Measurements from ENCODE around the gene FGL2. TPM values are rescaled to one million over a fixed set of nuclear protein-coding genes. Genes with fewer than 3 reads are reported as not detected.
"Not testable (repeated sequence)": the region's sequence is repeated elsewhere in the genome, so short reads cannot be mapped to it uniquely, and the experiment has no call there.

The FGL2 gene
- total RNA-seq, 1 experiment from 2014 or later: 0.14 TPM

DNA sequence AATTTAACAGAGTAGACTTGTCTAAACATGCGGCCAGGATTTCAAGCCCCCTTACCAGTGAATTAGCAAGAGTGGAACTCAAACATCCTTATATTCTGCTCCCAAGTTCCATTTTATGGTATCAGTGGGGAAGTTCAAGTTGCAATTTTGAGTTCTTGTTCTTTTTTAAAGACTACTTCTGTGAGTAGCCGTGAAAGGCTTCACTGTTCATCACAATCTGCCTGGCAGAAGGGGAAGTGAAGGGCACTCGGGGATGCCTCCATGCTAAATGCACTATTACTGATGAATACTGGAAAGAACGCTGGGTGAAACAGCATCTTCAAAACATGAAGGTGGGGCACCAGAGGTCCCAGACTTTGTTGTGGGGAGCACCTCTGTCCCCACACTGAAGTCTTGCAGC lies 22.4 kb upstream of the FGL2 start:
- CTCF ChIA-PET: no interaction called here
- peaks cover 4% of the 10 kb centered on the region for H3K9me3 Mint-ChIP-seq (ENCODE audit: low read depth, unreplicated experiment)
- no peaks in the 10 kb centered on the region for H3K27me3 Mint-ChIP-seq (ENCODE audit: unreplicated experiment)
- no peak for DNase-seq
- intact Hi-C loops (cut with micrococcal nuclease; ENCODE audit: unreplicated experiment): no loop called here
- H3K27ac Mint-ChIP-seq (ENCODE audit: unreplicated experiment): no peak overlapping the region
- H3K4me3 Mint-ChIP-seq (ENCODE audit: low read depth, unreplicated experiment): no peak overlapping the region
- no TSS peak for BruUV-seq (replicated peaks)
- TF ChIP-seq CTCF (IDR thresholded peaks at IDR 0.05; ENCODE audit: unreplicated experiment): no peak
- peaks cover 37% of the 10 kb centered on the region for H3K4me1 Mint-ChIP-seq (ENCODE audit: low read depth, unreplicated experiment)
- H3K36me3 Mint-ChIP-seq (ENCODE audit: insufficient read depth, unreplicated experiment): no peaks in the 10 kb centered on the region

GRCh38 chr7:77219701-77220331 lies 20.2 kb upstream of the FGL2 start:
- CTCF ChIA-PET; H3K27me3 Mint-ChIP-seq (ENCODE audit: unreplicated experiment); H3K36me3 Mint-ChIP-seq (ENCODE audit: insufficient read depth, unreplicated experiment); H3K9me3 Mint-ChIP-seq (ENCODE audit: low read depth, unreplicated experiment); H3K4me3 Mint-ChIP-seq (ENCODE audit: low read depth, unreplicated experiment); H3K27ac Mint-ChIP-seq (ENCODE audit: unreplicated experiment); BruUV-seq (replicated peaks); intact Hi-C loops (cut with micrococcal nuclease; ENCODE audit: unreplicated experiment): not testable (repeated sequence)
- peaks cover 32% of the 10 kb centered on the region for H3K4me1 Mint-ChIP-seq (ENCODE audit: low read depth, unreplicated experiment)
- peak; percentile 3 for DNase-seq

DNA sequence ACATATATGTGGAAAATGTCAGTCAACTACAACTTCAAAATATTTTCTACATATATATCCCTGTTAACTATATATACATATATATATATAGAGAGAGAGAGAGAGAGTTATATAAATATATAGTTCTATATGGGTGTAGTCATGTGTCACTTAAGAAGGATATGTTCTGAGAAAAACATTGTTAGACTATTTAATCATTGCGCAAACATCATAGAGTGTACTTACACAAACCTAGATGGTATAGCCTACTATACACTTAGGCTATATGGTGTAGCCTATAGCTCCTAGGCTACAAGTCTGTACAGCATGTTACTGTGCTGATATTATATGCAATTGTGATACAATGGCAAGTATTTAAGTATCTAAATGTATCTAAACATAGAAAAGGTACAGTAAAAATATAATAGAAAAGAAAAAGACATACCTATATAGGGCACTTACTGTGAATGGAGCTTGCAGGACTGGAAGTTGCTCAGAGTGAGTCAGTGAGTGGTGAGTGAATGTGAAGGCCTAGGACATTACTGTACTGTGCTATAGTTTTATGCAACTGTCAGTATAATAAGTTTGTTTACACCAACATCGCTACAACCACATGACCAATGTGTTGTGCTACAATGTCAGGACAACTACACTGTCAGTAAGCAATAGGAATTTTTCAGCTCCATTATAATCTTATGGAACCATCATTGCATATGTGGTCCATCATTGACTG lies 18.0 kb upstream of the FGL2 start:
- CTCF ChIA-PET: no interaction called here
- H3K27me3 Mint-ChIP-seq (ENCODE audit: unreplicated experiment): no peaks in the 10 kb centered on the region
- no peak for TF ChIP-seq CTCF (IDR thresholded peaks at IDR 0.05; ENCODE audit: unreplicated experiment)
- no TSS peak for BruUV-seq (replicated peaks)
- H3K4me1 Mint-ChIP-seq (ENCODE audit: low read depth, unreplicated experiment): peaks cover 20% of the 10 kb centered on the region
- no peak for DNase-seq
- H3K4me3 Mint-ChIP-seq (ENCODE audit: low read depth, unreplicated experiment): no peak overlapping the region
- H3K36me3 Mint-ChIP-seq (ENCODE audit: insufficient read depth, unreplicated experiment): no peaks in the 10 kb centered on the region
- intact Hi-C loops (cut with micrococcal nuclease; ENCODE audit: unreplicated experiment): no loop called here
- no peaks in the 10 kb centered on the region for H3K9me3 Mint-ChIP-seq (ENCODE audit: low read depth, unreplicated experiment)
- H3K27ac Mint-ChIP-seq (ENCODE audit: unreplicated experiment): no peak overlapping the region

DNA sequence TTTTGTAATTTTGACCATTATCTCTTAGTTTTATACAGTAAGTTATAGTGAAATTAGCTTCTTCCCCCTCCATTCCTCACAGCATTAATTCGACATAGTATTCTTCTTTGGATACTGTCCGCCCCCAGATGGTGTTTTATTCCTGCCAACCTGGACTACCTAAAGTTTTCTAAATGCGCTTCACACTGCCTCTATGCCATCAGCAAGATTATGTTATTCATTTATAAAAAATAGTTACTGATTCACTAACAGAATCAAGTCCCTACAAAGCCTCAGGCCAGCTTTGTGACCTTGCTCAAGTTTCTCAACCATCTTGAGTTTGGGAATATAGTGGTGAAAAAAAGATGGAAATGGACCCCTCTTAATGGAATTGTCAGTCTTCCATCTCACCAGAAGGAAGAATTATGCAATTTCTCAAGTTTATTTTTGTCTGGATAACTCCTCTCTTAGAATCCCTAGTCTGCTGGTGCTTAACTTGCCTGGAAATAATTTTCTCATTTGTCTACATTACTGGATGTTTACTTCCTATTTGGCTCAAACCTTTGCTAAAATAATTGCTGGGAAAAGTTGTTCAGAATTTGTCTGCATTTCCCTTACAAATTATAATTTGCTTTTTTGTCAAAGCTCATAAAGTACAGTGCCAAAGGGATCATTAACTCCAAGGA lies 16.7 kb upstream of the FGL2 start:
- intact Hi-C loops (cut with micrococcal nuclease; ENCODE audit: unreplicated experiment): no loop called here

More for the DNA sequence above, 16.7 kb upstream of the FGL2 start:
- H3K4me1 Mint-ChIP-seq (ENCODE audit: low read depth, unreplicated experiment): peaks cover 20% of the 10 kb centered on the region
- H3K27ac Mint-ChIP-seq (ENCODE audit: unreplicated experiment): no peak overlapping the region
- CTCF ChIA-PET: interaction anchor here (0.6 to 0.7 kb wide), 2 partner anchors 11 to 743 kb away, joined by 3 to 5 read pairs; no protein-coding TSS in a partner anchor
- H3K36me3 Mint-ChIP-seq (ENCODE audit: insufficient read depth, unreplicated experiment): no peaks in the 10 kb centered on the region
- no peak overlapping the region for H3K4me3 Mint-ChIP-seq (ENCODE audit: low read depth, unreplicated experiment)
- no peaks in the 10 kb centered on the region for H3K27me3 Mint-ChIP-seq (ENCODE audit: unreplicated experiment)
- BruUV-seq (replicated peaks): no TSS peak
- H3K9me3 Mint-ChIP-seq (ENCODE audit: low read depth, unreplicated experiment): no peaks in the 10 kb centered on the region
- no peak for TF ChIP-seq CTCF (IDR thresholded peaks at IDR 0.05; ENCODE audit: unreplicated experiment)
- DNase-seq: no peak

Data from Calu3 (cell line).